HG03159 (cell line): Measurements from ENCODE around the gene BRD8.
"Not testable (repeated sequence)": the region's sequence is repeated elsewhere in the genome, so short reads cannot be mapped to it uniquely, and the experiment has no call there.

Experiments used
- ATAC-seq: cut with Tn5 transposase; IDR thresholded peaks from one replicate; pipeline ENCODE4 v1.9.1; 2021; ENCODE audit warnings: mild to moderate bottlenecking, moderate library complexity; ENCODE audit not compliant: unreplicated experiment

The BRD8 gene

GRCh38 chr5:138178516-138179276, at the start of gene BRD8, which contains the start of gene KIF20A:
TSS of gene BRD8 (minus strand) at chr5:138178630. CDS start at chr5:138178614, 16 bp downstream.
TSS of gene KIF20A (plus strand) at chr5:138179112. CDS start at chr5:138179681, 569 bp downstream.
- ATAC-seq = peak; percentile 83

GRCh38 chr5:138226910-138227309, 48.5 kb upstream of the BRD8 start:
- ATAC-seq = no peak

- ATAC-seq = no peak
These were observed 46.3 kb upstream of the BRD8 start for GRCh38 chr5:138224712-138225111.

- no peak for ATAC-seq
These were observed 45.1 kb upstream of the BRD8 start for GRCh38 chr5:138223532-138223931.

GRCh38 chr5:138216799-138217198, 38.4 kb upstream of the BRD8 start:
- ATAC-seq = no peak

- peak; percentile 97 for ATAC-seq
These were observed 35.0 kb upstream of the BRD8 start, which contains the start of gene CDC23 for GRCh38 chr5:138213161-138214029. TSS of gene CDC23 (minus strand) at chr5:138213323. CDS start at chr5:138213312, 11 bp downstream.

GRCh38 chr5:138212828-138213160, 34.4 kb upstream of the BRD8 start:
- peak; percentile 34 for ATAC-seq

GRCh38 chr5:138210985-138211384, 32.6 kb upstream of the BRD8 start:
- ATAC-seq = no peak

- not testable (repeated sequence) for ATAC-seq
These were observed 15.4 kb upstream of the BRD8 start for GRCh38 chr5:138193859-138194258.

- ATAC-seq = no peak
These were observed 14.4 kb upstream of the BRD8 start for GRCh38 chr5:138192826-138193225.

GRCh38 chr5:138188626-138189025, 10.2 kb upstream of the BRD8 start:
- no peak for ATAC-seq

- no peak for ATAC-seq
These were observed 7.6 kb upstream of the BRD8 start for GRCh38 chr5:138186002-138186447.

- no peak for ATAC-seq
These were observed 4.4 kb upstream of the BRD8 start for GRCh38 chr5:138182808-138183207.

- no peak for ATAC-seq
These were observed 2.4 kb upstream of the BRD8 start for GRCh38 chr5:138180841-138181240.

GRCh38 chr5:138180183-138180782, 1.9 kb upstream of the BRD8 start:
- no peak for ATAC-seq

GRCh38 chr5:138179277-138179857, 937 bp upstream of the BRD8 start:
- ATAC-seq = no peak

- ATAC-seq = no peak
These were observed 402 bp downstream of the BRD8 start for GRCh38 chr5:138177941-138178515.

GRCh38 chr5:138170299-138170698, 8.1 kb downstream of the BRD8 start:
- no peak for ATAC-seq

GRCh38 chr5:138169124-138169523, 9.3 kb downstream of the BRD8 start:
- no peak for ATAC-seq

GRCh38 chr5:138163721-138164120, 14.7 kb downstream of the BRD8 start:
- no peak for ATAC-seq

GRCh38 chr5:138160706-138161105, 17.7 kb downstream of the BRD8 start:
- ATAC-seq = no peak
